ENCODE data around the gene MATN1.

- TF ChIP-seq, protein P1, sequence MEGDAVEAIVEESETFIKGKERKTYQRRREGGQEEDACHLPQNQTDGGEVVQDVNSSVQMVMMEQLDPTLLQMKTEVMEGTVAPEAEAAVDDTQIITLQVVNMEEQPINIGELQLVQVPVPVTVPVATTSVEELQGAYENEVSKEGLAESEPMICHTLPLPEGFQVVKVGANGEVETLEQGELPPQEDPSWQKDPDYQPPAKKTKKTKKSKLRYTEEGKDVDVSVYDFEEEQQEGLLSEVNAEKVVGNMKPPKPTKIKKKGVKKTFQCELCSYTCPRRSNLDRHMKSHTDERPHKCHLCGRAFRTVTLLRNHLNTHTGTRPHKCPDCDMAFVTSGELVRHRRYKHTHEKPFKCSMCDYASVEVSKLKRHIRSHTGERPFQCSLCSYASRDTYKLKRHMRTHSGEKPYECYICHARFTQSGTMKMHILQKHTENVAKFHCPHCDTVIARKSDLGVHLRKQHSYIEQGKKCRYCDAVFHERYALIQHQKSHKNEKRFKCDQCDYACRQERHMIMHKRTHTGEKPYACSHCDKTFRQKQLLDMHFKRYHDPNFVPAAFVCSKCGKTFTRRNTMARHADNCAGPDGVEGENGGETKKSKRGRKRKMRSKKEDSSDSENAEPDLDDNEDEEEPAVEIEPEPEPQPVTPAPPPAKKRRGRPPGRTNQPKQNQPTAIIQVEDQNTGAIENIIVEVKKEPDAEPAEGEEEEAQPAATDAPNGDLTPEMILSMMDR (conservative IDR thresholded peaks at IDR 0.05; ENCODE audit: low read length), result no peak
- TF ChIP-seq EZH2phosphoT487 (IDR thresholded peaks at IDR 0.05; ENCODE audit: borderline replicate concordance), result no peak
Measured at GRCh38 chr1:30739601-30740000, 16.2 kb upstream of the MATN1 start.

Measured in Loucy (cell line).